ENCODE measurements around the gene SMYD3. TPM values are rescaled to one million over a fixed set of nuclear protein-coding genes. Genes with fewer than 3 reads are reported as not detected.

SMYD3 gene
- total RNA-seq, 1 experiment from 2014 or later: 17.4 TPM

- H3K9me3 ChIP-seq (ENCODE audit: control insufficient read depth, insufficient read depth, low read depth, low read length): no peaks in the 10 kb centered on the region
- ChIA-PET CTCF (no interaction called here), POLR2A (no interaction called here)
- BruUV-seq (replicated peaks): no TSS peak
- no peak overlapping the region for H3K4me3 ChIP-seq (ENCODE audit: low read depth in 2 of 2, low read length in 2 of 2)
- in situ Hi-C loops (cut with HindIII; ENCODE audit: low pct_unique_long_range_greater_than_20kb, low sequenced_read_pairs): no loop called here
- no peaks in the 10 kb centered on the region for H3K36me3 ChIP-seq (ENCODE audit: control insufficient read depth, insufficient read depth, low read length)
- no peaks in the 10 kb centered on the region for H3K27me3 ChIP-seq (ENCODE audit: control insufficient read depth, insufficient read depth, low read length)
- no peak overlapping the region for H3K27ac ChIP-seq (ENCODE audit: low read length)
- intact Hi-C loops (cut with micrococcal nuclease; ENCODE audit: unreplicated experiment): no loop called here
- no peak for DNase-seq (ENCODE audit: low read depth, low spot score)
- no peaks in the 10 kb centered on the region for H3K4me1 ChIP-seq (ENCODE audit: control insufficient read depth, insufficient read depth, low read length)
- TF ChIP-seq, protein P1, sequence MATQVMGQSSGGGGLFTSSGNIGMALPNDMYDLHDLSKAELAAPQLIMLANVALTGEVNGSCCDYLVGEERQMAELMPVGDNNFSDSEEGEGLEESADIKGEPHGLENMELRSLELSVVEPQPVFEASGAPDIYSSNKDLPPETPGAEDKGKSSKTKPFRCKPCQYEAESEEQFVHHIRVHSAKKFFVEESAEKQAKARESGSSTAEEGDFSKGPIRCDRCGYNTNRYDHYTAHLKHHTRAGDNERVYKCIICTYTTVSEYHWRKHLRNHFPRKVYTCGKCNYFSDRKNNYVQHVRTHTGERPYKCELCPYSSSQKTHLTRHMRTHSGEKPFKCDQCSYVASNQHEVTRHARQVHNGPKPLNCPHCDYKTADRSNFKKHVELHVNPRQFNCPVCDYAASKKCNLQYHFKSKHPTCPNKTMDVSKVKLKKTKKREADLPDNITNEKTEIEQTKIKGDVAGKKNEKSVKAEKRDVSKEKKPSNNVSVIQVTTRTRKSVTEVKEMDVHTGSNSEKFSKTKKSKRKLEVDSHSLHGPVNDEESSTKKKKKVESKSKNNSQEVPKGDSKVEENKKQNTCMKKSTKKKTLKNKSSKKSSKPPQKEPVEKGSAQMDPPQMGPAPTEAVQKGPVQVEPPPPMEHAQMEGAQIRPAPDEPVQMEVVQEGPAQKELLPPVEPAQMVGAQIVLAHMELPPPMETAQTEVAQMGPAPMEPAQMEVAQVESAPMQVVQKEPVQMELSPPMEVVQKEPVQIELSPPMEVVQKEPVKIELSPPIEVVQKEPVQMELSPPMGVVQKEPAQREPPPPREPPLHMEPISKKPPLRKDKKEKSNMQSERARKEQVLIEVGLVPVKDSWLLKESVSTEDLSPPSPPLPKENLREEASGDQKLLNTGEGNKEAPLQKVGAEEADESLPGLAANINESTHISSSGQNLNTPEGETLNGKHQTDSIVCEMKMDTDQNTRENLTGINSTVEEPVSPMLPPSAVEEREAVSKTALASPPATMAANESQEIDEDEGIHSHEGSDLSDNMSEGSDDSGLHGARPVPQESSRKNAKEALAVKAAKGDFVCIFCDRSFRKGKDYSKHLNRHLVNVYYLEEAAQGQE (IDR thresholded peaks at IDR 0.05; ENCODE audit: insufficient read depth in 1 of 2, low read depth in 2 of 2, low read length in 1 of 2): no peak
- no peak for TF ChIP-seq SIN3A (IDR thresholded peaks at IDR 0.05; ENCODE audit: borderline replicate concordance, insufficient read depth, low read depth, low read length)
- no peak for TF ChIP-seq POLR2AphosphoS5 (IDR thresholded peaks at IDR 0.05; ENCODE audit: low read depth, low read length)
- TF ChIP-seq TCF7L2 (IDR thresholded peaks at IDR 0.05; ENCODE audit: low read depth, low read length): no peak
- TF ChIP-seq, protein P2, sequence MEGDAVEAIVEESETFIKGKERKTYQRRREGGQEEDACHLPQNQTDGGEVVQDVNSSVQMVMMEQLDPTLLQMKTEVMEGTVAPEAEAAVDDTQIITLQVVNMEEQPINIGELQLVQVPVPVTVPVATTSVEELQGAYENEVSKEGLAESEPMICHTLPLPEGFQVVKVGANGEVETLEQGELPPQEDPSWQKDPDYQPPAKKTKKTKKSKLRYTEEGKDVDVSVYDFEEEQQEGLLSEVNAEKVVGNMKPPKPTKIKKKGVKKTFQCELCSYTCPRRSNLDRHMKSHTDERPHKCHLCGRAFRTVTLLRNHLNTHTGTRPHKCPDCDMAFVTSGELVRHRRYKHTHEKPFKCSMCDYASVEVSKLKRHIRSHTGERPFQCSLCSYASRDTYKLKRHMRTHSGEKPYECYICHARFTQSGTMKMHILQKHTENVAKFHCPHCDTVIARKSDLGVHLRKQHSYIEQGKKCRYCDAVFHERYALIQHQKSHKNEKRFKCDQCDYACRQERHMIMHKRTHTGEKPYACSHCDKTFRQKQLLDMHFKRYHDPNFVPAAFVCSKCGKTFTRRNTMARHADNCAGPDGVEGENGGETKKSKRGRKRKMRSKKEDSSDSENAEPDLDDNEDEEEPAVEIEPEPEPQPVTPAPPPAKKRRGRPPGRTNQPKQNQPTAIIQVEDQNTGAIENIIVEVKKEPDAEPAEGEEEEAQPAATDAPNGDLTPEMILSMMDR (IDR thresholded peaks at IDR 0.05): no peak
- no peak for ATAC-seq
Observed at GRCh38 chr1:246104927-246105326, 402.2 kb downstream of the SMYD3 start.

- no peak for TF ChIP-seq TCF7L2 (IDR thresholded peaks at IDR 0.05; ENCODE audit: low read depth, low read length)
- TF ChIP-seq, protein P1 (IDR thresholded peaks at IDR 0.05; ENCODE audit: insufficient read depth in 1 of 2, low read depth in 2 of 2, low read length in 1 of 2): no peak
- no peak for TF ChIP-seq POLR2AphosphoS5 (IDR thresholded peaks at IDR 0.05; ENCODE audit: low read depth, low read length)
- no peak for TF ChIP-seq SIN3A (IDR thresholded peaks at IDR 0.05; ENCODE audit: borderline replicate concordance, insufficient read depth, low read depth, low read length)
- TF ChIP-seq, protein P2 (IDR thresholded peaks at IDR 0.05): no peak
- Histone ChIP-seq H3K4me1 (ENCODE audit: control insufficient read depth, insufficient read depth, low read length) (no peaks in the 10 kb centered on the region), H3K9me3 (ENCODE audit: control insufficient read depth, insufficient read depth, low read depth, low read length) (no peaks in the 10 kb centered on the region), H3K27ac (ENCODE audit: low read length) (no peak overlapping the region), H3K4me3 (ENCODE audit: low read depth in 2 of 2, low read length in 2 of 2) (no peak overlapping the region), H3K27me3 (ENCODE audit: control insufficient read depth, insufficient read depth, low read length) (no peaks in the 10 kb centered on the region), H3K36me3 (ENCODE audit: control insufficient read depth, insufficient read depth, low read length) (no peaks in the 10 kb centered on the region)
- BruUV-seq (replicated peaks): no TSS peak
- intact Hi-C loops (cut with micrococcal nuclease; ENCODE audit: unreplicated experiment) (no loop called here), in situ Hi-C loops (cut with HindIII; ENCODE audit: low pct_unique_long_range_greater_than_20kb, low sequenced_read_pairs) (no loop called here)
- no peak for DNase-seq (ENCODE audit: low read depth, low spot score)
- CTCF ChIA-PET: no interaction called here
- ATAC-seq: no peak
- POLR2A ChIA-PET: no interaction called here
Observed at GRCh38 chr1:246099570-246099969, 407.5 kb downstream of the SMYD3 start.

Measured in Panc1 (cell line).